ENCODE measurements around the gene ACER3. TPM values are rescaled to one million over a fixed set of nuclear protein-coding genes. Genes with fewer than 3 reads are reported as not detected.

ACER3 gene
- total RNA-seq, 1 donor from 2014 or later = 16.2 TPM

GRCh38 chr11:76838678-76839068, 22.0 kb upstream of the ACER3 start:
- Histone ChIP-seq H3K27me3 (no peaks in the 10 kb centered on the region), H3K9me3 (no peaks in the 10 kb centered on the region), H3K4me1 (peaks cover 36% of the 10 kb centered on the region), H3K27ac (peak overlapping the region; percentile 17), H3K36me3 (no peaks in the 10 kb centered on the region), H3K4me3 (no peak overlapping the region)
- intact Hi-C loops (cut with DNase I) = no loop called here
- no peak for DNase-seq (ENCODE audit: extremely low spot score in 2 of 2)
- no peak for TF ChIP-seq POLR2A (IDR thresholded peaks at IDR 0.05)
- no peak for TF ChIP-seq CTCF (IDR thresholded peaks at IDR 0.05)
- TF ChIP-seq POLR2AphosphoS5 (IDR thresholded peaks at IDR 0.05; ENCODE audit: insufficient read depth in 1 of 2, low read depth in 1 of 2) = no peak

- Histone ChIP-seq H3K9me3 (no peaks in the 10 kb centered on the region), H3K27me3 (no peaks in the 10 kb centered on the region), H3K4me1 (peaks cover 32% of the 10 kb centered on the region), H3K4me3 (no peak overlapping the region), H3K36me3 (no peaks in the 10 kb centered on the region), H3K27ac (no peak overlapping the region)
- no peak for TF ChIP-seq POLR2AphosphoS5 (IDR thresholded peaks at IDR 0.05; ENCODE audit: insufficient read depth in 1 of 2, low read depth in 1 of 2)
- no peak for TF ChIP-seq POLR2A (IDR thresholded peaks at IDR 0.05)
- no peak for TF ChIP-seq CTCF (IDR thresholded peaks at IDR 0.05)
- intact Hi-C loops (cut with DNase I) = no loop called here
- DNase-seq (ENCODE audit: extremely low spot score in 2 of 2) = no peak
Observed at GRCh38 chr11:76839311-76839710, 21.4 kb upstream of the ACER3 start.

GRCh38 chr11:76841923-76842452, 18.7 kb upstream of the ACER3 start:
- Histone ChIP-seq H3K9me3 (no peaks in the 10 kb centered on the region), H3K27ac (no peak overlapping the region), H3K4me1 (peaks cover 19% of the 10 kb centered on the region), H3K4me3 (no peak overlapping the region), H3K27me3 (no peaks in the 10 kb centered on the region), H3K36me3 (no peaks in the 10 kb centered on the region)
- TF ChIP-seq POLR2AphosphoS5 (IDR thresholded peaks at IDR 0.05; ENCODE audit: insufficient read depth in 1 of 2, low read depth in 1 of 2) = no peak
- TF ChIP-seq POLR2A (IDR thresholded peaks at IDR 0.05) = no peak
- TF ChIP-seq CTCF (IDR thresholded peaks at IDR 0.05) = no peak
- intact Hi-C loops (cut with DNase I) = no loop called here
- DNase-seq (ENCODE audit: extremely low spot score in 2 of 2) = peak in 1 of 2 donors; percentile 13

- intact Hi-C loops (cut with DNase I) = no loop called here
- Histone ChIP-seq H3K27me3 (no peaks in the 10 kb centered on the region), H3K4me3 (no peak overlapping the region), H3K27ac (no peak overlapping the region), H3K9me3 (no peaks in the 10 kb centered on the region), H3K36me3 (no peaks in the 10 kb centered on the region), H3K4me1 (peaks cover 1% of the 10 kb centered on the region)
- TF ChIP-seq CTCF (IDR thresholded peaks at IDR 0.05) (no peak), POLR2A (IDR thresholded peaks at IDR 0.05) (no peak), POLR2AphosphoS5 (IDR thresholded peaks at IDR 0.05; ENCODE audit: insufficient read depth in 1 of 2, low read depth in 1 of 2) (no peak)
- peak in 1 of 2 donors; percentile 6 for DNase-seq (ENCODE audit: extremely low spot score in 2 of 2)
Observed at GRCh38 chr11:76843907-76844306, 16.8 kb upstream of the ACER3 start.

GRCh38 chr11:76844511-76844910, 16.2 kb upstream of the ACER3 start:
- no peaks in the 10 kb centered on the region for H3K27me3 ChIP-seq
- H3K4me1 ChIP-seq = no peaks in the 10 kb centered on the region
- H3K27ac ChIP-seq = no peak overlapping the region
- peak in 1 of 2 donors; percentile 34 for DNase-seq (ENCODE audit: extremely low spot score in 2 of 2)
- TF ChIP-seq CTCF (IDR thresholded peaks at IDR 0.05) (no peak), POLR2A (IDR thresholded peaks at IDR 0.05) (no peak), POLR2AphosphoS5 (IDR thresholded peaks at IDR 0.05; ENCODE audit: insufficient read depth in 1 of 2, low read depth in 1 of 2) (no peak)
- no peaks in the 10 kb centered on the region for H3K36me3 ChIP-seq
- no peak overlapping the region for H3K4me3 ChIP-seq
- intact Hi-C loops (cut with DNase I) = no loop called here
- H3K9me3 ChIP-seq = no peaks in the 10 kb centered on the region
